A204.1 (cell line): Measurements from ENCODE around the gene RPS27A.
A peak's percentile ranks its signal among the peaks of the same experiment; 100 is the strongest.
"Not testable (repeated sequence)": the region's sequence is repeated elsewhere in the genome, so short reads cannot be mapped to it uniquely, and the experiment has no call there.

ENCODE experiments used
- FAIRE-seq: peaks from 2 replicates; lab custom pipeline; 2012; peaks lifted over from hg19 to GRCh38; lab: Jason Lieb, UNC

RPS27A gene

GRCh38 chr2:55232084-55232862, at the start of gene RPS27A, which contains the start of gene CLHC1:
TSS of gene RPS27A (plus strand) at chr2:55232688. CDS start at chr2:55232825, 137 bp downstream.
TSS of gene CLHC1 (minus strand) at chr2:55232293. CDS start at chr2:55222411, 9,882 bp downstream.
- peak; percentile 89 for FAIRE-seq

- FAIRE-seq: not testable (repeated sequence)
Observed at GRCh38 chr2:55186837-55187236, 45.7 kb upstream of the RPS27A start.

- FAIRE-seq: not testable (repeated sequence)
Observed at GRCh38 chr2:55191888-55192287, 40.6 kb upstream of the RPS27A start.

GRCh38 chr2:55196526-55196925, 36.0 kb upstream of the RPS27A start:
- no peak for FAIRE-seq

- FAIRE-seq: no peak
Observed at GRCh38 chr2:55200416-55200815, 32.1 kb upstream of the RPS27A start.

GRCh38 chr2:55204536-55204935, 28.0 kb upstream of the RPS27A start:
- FAIRE-seq: no peak

- no peak for FAIRE-seq
Observed at GRCh38 chr2:55204950-55205349, 27.5 kb upstream of the RPS27A start.

- FAIRE-seq: no peak
Observed at GRCh38 chr2:55213822-55214221, 18.7 kb upstream of the RPS27A start.

GRCh38 chr2:55223958-55224760, 8.3 kb upstream of the RPS27A start:
- FAIRE-seq: no peak

GRCh38 chr2:55224761-55225261, 7.7 kb upstream of the RPS27A start:
- no peak for FAIRE-seq

- FAIRE-seq: no peak
Observed at GRCh38 chr2:55225481-55226020, 6.9 kb upstream of the RPS27A start.

GRCh38 chr2:55227437-55228225, 4.9 kb upstream of the RPS27A start:
- not testable (repeated sequence) for FAIRE-seq

GRCh38 chr2:55228226-55228563, 4.3 kb upstream of the RPS27A start:
- no peak for FAIRE-seq

- FAIRE-seq: no peak
Observed at GRCh38 chr2:55229221-55229620, 3.3 kb upstream of the RPS27A start.

GRCh38 chr2:55230551-55230950, 1.9 kb upstream of the RPS27A start:
- FAIRE-seq: no peak

- FAIRE-seq: no peak
Observed at GRCh38 chr2:55231546-55232083, 873 bp upstream of the RPS27A start.

- FAIRE-seq: no peak
Observed at GRCh38 chr2:55232863-55233657, 572 bp downstream of the RPS27A start.

GRCh38 chr2:55233658-55233940, 1.1 kb downstream of the RPS27A start:
- no peak for FAIRE-seq

- FAIRE-seq: no peak
Observed at GRCh38 chr2:55235724-55236538, 3.4 kb downstream of the RPS27A start.

GRCh38 chr2:55236992-55237543, 4.6 kb downstream of the RPS27A start:
- FAIRE-seq: no peak
